Right hindlimb (tissue), 1 donor: ENCODE data around the gene HDDC3.

ENCODE experiments used
- DNase-seq: peaks from one replicate; pipeline ENCODE4 v3.0.0-alpha.2; 2018

The HDDC3 gene

DNA sequence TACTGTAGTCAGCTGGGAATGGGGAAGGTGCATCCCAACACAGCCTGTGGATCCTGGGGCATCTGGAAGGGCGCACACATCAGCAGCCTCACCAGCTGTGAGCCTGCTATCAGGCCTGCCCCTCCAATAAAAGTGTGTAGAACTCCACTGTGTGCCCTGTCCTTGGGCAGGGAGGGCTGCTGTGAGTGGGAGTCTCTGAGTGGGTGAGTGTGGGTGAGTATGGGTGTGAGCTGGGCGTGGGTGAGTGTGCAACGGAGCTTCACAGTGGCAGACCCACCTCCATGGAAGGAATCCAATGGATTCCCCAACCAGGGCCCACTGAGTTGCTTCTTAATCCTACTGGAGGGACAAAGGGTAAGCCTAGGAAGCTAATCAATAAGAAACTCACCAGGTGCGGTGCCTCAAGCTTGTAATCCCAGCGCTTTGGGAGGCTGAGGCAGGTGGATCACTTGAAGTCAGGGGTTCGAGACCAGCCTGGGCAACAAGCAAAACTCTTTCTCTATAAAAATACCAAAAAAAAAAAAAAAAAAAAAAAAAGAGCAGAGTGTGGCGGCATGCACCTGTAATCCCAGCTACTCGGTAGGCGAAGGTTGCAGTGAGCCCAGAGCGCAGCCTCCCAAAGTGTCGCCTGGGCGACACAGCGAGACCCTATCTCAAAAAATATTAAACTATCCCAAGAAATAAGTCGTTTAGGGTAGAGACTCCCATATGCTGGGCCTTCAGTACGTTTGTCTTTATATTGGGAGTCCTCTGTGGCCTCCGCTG, 21.8 kb upstream of the HDDC3 start:
- no peak for DNase-seq

DNA sequence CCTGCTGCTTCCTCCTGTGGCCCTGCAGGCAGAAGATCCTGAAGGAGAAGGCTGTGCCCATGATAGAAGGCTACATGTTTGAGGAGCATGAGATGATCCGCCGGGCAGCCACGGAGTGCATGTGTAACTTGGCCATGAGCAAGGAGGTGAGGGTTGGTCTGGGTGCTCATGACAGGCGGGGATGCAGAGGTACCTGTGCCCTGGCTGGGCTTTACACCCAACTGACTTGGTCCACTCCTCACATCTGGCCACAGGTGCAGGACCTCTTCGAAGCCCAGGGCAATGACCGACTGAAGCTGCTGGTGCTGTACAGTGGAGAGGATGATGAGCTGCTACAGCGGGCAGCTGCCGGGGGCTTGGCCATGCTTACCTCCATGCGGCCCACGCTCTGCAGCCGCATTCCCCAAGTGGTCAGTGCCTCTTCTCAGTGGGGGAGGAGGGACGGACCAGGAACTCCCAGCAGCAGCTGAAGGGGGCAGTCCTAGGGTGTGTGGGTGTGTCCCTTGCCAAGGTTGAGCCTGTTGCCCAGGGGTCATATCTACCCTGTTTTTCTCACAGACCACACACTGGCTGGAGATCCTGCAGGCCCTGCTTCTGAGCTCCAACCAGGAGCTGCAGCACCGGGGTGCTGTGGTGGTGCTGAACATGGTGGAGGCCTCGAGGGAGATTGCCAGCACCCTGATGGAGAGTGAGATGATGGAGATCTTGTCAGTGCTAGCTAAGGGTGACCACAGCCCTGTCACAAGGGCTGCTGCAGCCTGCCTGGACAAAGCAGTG, 20.7 kb upstream of the HDDC3 start:
- no peak for DNase-seq

DNA sequence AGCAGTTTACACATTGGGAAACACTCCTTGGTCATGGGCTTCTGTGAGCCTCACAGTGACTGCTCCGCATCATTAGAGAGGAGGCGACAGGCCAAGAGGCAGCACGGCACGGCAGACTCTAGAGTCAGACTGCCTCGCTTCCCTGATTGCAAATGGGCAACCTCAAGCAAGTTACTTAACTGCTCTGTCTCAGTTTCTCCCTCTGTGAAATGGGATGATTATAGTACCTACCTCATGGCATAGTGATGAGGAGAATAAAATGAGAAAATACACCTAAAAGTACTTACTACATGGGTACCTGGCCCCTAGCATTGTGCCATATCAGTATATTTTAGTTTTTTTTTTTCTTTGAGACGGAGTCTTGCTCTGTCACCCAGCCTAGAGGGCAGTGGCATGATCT, 18.3 kb upstream of the HDDC3 start:
- DNase-seq = no peak

DNA sequence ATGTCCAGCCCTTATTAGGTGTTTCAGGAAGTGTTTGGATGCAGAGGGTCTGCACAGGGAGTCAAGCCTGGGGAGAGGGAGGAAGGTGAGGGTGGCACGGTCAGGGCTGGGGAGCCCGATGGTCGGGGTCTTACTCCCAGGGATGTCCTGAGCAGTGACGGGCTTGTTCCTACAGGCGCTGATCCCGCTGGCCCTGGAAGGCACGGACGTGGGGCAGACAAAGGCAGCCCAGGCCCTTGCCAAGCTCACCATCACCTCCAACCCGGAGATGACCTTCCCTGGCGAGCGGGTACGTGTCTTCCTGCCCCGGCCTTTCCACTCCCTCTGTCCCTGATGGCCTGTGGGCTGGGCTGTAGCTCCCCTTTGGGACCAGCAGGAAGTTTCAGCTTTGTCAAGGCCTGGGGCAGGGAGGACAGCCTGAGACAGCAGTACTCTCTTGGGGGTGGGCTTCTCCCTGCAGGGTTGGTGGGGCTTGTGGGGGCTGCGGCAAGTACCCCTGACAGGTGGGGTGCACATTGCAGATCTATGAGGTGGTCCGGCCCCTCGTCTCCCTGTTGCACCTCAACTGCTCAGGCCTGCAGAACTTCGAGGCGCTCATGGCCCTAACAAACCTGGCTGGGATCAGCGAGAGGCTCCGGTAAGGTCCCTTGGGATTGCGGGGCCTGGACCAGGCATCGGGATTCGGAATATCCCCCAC, 17.8 kb upstream of the HDDC3 start:
- DNase-seq = no peak

DNA sequence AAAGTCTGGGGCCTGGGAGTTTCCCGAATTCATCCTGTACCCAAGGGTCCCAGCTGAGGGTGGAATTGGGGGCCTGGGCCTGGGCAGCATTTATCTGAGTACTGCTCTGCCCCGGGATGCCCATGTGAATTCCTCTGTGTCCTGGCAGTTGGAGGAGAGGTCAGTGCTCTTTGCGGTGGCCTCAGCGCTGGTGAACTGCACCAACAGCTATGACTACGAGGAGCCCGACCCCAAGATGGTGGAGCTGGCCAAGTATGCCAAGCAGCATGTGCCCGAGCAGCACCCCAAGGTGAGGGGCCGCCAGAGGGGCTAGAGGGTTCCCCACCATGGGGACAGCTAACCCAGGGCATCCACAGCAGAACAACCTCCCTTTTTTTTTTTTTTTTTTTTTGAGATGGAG, 16.2 kb upstream of the HDDC3 start:
- no peak for DNase-seq

DNA sequence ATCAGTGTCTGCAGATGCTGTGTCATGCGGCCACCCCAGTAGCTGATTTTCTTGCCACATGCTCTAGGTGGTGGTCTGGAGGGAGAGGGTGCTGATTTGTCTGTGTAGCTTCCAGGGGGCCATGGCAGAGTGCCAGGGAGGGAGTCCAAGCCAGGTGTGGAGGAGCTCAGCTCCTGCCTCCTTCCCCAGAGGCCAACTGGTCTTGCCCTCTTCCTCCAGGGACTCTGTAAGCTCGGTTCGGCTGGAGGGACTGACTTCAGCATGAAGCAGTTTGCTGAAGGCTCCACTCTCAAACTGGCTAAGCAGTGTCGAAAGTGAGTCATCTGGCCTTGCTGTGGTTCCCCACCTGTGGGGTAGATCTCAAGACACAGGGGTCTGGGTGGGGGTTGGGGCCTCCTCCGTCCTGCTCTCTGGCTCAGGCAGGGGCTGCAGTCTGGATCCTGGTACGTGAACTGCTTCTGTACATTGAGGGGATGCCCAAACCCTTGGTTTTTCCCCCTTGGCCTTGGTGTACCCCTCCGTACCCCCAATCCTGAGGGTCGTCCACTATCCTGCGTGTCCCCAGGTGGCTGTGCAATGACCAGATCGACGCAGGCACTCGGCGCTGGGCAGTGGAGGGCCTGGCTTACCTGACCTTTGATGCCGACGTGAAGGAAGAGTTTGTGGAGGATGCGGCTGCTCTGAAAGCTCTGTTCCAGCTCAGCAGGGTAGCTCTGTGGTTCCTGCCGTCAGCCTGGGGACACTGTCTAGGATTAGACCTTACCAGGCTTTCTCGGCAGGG, 15.4 kb upstream of the HDDC3 start:
- no peak for DNase-seq

DNA sequence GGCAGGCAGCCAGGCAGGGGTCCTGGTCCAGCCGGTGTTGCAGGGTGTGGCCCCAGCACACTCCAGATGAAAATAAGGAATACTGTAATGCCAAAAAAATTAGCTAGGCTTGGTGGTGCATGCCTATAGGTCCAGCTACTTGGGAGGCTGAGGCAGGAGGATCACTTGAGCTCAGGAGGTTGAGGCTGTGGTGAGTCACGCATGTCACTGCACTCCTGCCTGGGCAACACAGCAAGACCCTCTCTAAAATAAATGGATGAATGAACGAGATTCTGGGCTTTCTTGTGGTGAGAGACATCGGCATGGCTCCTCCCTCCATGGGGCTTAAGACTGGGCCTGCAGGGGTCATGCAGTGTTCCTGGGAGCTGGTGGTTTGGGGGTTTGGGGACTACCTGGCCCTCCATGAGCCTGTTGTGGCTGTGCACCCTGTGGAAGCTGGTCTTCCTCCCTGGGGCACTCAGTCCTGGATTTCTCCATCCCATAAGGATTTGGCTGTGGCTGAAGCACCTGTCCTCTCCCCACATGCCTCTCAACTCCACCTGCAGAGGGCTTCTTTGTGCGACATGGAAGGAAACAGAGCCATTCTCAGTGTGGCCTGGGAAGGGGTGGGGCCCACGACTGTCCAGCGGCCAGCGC, 14.7 kb upstream of the HDDC3 start:
- DNase-seq = no peak

DNA sequence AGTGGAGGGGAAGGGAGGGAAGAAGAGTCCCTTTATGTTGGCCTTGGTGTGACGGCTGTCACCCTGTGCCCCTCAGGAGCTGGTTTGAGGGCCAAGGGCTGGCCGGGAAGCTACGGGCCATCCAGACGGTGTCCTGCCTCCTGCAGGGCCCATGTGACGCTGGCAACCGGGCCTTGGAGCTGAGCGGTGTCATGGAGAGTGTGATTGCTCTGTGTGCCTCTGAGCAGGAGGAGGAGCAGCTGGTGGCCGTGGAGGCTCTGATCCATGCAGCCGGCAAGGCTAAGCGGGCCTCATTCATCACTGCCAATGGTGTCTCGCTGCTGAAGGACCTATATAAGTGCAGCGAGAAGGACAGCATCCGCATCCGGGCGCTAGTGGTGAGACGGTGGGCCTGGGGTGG, 14.2 kb upstream of the HDDC3 start:
- no peak for DNase-seq

DNA sequence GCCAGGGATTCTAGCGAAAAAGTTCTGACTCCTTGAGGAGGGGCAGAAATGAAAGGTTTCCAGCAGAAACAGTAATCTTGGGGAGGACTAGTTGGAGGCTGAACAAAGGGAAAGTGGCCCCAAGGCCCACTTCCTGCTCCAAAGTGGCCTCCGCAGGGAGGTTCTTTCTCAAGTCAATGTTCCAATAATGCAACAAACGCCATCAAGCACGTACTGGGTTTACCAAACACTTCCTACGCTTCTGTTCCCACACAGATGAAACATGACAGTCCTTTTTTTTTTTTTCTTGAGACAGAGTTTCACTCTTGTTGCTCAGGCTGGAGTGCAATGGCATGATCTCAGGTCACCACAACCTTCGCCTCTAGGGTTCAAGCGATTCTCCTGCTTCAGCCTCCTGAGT, 12.7 kb upstream of the HDDC3 start:
- DNase-seq = no peak

DNA sequence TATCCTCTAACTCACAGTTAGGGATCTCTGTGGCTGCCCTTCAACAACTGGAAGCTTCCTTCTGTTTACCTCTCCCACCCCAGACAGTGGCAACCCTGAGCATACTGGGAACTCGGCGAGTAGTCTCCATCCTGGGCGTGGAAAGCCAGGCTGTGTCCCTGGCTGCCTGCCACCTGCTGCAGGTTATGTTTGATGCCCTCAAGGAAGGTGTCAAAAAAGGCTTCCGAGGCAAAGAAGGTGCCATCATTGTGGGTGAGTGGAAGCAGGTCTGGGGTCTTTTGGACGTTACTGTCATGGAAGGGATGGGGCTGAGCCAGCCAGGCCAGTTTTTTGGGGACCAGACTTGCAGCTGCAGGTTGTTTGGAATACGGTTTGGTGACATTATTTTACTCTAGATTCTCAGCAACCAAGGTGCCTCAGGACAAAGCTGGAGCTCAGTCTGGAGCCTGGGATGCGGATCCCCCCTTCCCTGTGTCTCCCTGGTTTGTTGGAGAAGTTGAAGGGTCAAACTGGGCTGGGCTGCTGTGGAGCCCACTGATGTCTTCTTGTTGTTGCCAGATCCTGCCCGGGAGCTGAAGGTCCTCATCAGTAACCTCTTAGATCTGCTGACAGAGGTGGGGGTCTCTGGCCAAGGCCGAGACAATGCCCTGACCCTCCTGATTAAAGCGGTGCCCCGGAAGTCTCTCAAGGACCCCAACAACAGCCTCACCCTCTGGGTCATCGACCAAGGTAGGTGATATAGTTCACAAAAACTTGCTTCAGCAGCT, 10.2 kb upstream of the HDDC3 start:
- DNase-seq = no peak

DNA sequence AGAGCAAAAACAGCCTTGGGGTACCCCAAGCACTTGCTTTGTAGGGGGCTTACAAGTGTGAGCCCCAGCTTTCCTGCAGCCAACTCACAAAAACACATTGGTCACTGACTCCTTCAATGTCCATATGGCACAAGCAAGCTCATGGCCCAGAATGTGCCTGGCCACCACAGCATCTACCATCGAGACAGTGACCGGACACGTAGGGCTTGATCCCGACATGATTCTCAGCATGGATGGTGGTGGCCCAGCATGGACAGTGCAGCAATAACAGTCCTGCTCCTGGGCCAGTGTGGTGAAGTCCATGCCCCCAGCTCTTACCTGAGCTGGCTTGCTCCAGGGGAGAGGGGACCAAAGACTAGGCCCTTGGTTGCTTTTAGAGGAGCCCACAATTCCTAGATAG, 8.7 kb upstream of the HDDC3 start:
- no peak for DNase-seq

DNA sequence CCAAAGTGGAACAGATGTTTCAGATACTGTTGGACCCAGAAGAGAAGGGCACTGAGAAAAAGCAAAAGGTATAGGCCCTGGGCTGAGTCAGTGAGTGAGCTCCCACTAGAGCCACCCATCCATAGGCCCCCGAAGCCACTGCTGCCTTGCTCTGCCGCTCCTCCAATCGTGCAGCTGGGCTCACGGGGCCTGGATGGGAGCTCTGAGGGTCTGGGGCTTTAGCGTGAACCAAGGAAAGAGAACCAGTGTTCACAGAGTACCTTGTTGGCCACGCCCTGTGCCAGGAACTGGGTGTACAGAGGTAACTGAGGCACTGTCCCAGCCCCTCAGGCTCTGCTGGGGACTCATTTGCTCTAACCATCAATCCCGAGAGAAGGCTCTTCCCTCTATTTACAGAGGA, 7.4 kb upstream of the HDDC3 start:
- DNase-seq = no peak

DNA sequence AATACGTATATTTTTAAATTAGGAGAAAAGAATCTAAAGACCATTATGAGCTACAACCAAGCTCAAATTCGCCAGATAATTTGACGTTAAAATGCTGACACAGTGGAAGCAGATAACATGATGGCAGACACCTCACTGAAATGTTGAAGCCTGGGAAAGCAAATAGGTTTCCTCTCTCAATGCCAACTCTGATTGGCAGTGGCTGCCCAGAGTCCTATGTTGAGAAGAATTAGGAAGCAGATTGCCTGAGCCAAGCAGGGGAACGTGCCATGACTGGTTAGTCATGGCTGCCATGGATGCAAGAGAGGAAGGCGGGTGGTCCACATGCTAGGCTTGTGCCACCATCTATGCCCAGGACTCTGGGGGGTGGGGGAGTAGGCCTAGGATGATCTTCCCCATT, 5.9 kb upstream of the HDDC3 start:
- no peak for DNase-seq

DNA sequence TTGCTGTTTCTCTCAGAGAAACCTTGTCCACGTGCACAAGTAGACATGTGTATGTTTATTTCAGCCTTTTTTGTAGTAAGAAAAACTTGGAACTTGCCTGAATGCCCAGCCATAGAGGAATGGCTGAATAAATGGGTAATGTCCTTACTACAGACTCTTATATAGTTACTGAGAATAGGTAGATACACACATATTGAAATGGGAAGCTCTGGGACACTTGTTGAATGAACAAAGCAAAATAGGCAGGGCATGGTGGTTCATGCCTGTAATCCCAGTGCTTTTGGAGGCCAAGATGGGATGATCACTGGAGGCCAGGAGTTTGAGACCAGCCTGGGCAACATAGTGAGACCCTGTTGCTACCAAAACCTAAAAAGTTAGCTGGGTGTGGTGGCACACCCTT, 4.5 kb upstream of the HDDC3 start:
- no peak for DNase-seq

DNA sequence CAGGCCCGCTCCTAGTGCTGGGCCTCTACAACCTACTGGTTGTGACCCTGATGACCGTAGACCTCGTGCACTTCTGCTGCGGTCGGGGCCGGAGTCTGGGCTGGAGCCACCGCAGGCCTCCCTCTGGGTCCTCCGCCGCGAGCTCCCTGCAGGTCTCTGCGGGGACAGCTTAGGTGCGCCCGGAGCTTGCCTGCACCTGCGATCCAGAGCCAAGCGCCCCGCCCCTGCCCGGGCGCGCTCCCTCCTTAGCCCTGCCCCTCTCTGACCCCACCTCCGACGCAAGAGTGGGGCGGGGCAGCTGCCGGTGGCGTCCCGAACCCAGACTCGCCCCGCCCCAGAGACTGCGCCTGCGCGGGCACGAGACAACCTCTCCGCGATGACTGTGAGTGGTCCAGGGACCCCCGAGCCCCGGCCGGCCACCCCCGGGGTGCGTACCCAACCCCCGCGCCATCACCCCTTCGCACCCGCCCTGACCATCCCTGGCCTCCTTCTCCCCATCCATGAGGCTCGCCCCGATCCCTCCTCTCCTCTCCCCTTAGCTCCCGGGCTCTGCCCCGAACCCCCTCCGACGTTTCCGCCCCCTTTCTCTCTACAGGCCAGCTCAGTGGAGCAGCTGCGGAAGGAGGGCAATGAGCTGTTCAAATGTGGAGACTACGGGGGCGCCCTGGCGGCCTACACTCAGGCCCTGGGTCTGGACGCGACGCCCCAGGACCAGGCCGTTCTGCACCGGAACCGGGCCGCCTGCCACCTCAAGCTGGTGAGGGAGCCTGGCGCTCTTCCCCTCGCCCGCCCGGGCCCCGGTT, 2.8 kb upstream of the HDDC3 start, which contains the start of gene UNC45A:
Gene UNC45A (plus strand): TSS at position 337 of the 803 bp plus-strand sequence. CDS start 40 bp downstream, at position 377.
- peak; percentile 94 for DNase-seq

DNA sequence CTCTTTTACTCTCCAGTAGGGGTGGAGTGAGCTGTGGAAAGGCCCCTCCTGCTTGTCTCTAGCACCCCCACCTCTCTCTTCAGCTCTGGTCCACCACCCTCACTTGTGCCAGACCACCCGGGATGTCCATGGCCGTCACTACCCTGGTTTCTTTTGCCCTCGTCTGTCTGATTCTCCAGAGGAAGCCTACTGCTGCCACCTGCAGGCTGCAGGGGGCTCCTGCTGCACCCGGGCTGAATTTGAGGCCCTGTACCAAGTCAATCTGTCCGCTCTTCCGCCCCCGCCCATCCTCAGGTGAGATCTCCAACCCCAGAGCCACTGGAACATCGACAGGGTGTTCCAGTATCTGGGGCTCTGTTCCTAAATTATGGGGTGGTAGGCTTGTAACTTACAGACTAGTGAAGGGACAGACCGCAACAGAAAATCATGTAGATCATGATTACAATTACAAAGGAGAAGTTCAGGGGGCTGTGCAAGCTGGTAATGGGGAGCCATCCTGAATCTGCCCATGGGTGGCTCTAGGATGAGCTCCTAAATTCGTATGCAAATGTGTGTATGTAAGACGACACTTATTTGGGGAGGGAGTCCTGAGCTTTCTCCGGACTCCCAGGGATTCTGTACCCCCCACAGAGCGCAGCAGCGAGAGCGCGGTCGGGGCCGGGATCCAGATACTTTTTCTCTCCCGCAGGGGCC, 2.1 kb upstream of the HDDC3 start:
- peak; percentile 84 for DNase-seq

DNA sequence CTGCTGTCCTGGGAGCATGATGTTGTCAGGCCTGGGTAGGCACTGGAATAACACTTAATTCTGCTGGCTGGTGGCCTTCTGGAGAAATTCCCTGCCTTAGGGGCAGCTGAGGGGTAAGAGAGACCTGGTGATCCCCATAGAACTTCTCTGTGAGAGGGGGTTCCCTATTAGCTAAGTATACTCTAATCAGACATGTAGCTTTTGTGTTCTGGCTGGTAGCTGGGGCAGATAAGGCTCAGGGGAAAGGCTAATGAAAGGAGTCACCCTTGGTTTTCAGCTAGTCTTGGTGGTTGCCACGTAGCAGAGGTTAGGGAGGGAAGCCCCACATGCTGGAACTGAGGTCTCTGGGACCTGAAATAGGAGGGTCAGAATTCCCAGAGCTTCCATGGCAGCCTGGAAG, 952 bp upstream of the HDDC3 start:
- DNase-seq = no peak

DNA sequence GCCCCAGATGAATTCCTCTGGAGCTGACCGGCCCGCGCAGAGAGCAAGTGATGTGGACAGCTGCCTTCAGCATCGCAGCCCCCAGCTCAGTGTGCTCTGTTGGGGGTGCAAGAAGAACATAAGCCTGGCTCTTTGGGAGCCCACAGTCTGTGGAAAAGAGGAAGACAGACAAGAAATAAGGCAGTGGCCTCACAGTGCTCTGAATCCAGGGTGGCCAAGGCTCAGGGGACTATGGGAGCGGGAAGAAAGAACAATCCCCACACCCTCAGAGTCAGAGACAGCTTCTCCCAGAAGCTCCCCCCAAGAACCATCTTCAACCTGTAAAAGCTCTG, 277 bp upstream of the HDDC3 start:
- no peak for DNase-seq

DNA sequence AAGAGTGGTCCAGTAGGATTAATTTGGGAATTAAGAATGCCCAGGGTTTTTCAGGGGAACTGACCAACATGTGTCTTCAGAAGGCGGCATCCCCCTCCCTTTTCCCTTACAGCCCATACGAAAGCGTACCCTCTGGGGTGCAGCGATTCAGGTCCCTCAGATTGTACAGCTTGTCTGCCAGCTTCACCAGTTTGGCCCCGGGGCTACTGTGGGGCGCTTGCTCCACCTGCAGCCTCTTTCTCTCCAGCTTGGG, 848 bp downstream of the HDDC3 start:
- no peak for DNase-seq

DNA sequence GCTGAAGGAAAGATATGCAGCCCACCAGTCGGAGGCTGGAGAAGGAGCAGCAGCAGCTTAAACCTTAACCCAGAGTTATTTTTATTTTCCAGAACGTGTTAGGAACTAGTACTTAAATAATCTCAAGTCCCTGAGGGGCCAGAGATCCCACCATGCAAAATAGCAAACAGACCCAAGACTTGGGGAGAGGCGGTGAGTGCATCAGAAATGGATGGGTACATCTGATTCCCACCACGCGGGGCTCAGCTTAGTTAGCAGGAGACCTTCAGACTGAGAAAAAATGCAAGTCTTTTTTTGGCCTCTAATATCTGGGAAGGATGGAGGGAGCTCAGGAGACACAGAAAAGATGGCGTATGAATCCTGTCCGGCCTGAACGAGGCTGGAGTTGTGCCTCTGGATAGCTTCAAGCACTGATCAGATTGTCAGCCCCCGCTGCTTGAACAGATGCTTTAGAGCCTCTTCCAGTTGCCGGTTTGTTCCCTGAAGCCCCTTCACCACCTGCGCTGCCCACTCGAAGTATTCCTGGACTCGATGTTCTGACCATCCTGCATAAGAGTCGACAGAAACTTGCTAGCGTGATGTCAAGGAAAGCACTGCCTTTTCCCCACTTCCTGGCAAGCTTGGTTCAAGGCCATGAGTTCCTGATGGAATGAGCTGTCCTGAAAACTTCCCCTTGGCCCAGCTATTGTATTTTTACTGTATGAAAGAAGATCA, 1.3 kb downstream of the HDDC3 start:
- DNase-seq = no peak
